GM21423 (cell line): ENCODE results near the gene NADSYN1.
A peak's percentile ranks its signal among the peaks of the same experiment; 100 is the strongest.

Experiments used
- ATAC-seq: cut with Tn5 transposase; IDR thresholded peaks from one replicate; pipeline ENCODE4 v1.9.1; 2021; ENCODE audit warnings: mild to moderate bottlenecking, moderate library complexity; ENCODE audit not compliant: unreplicated experiment

Gene NADSYN1

GRCh38 chr11:71432761-71433647, 20.0 kb upstream of the NADSYN1 start:
- ATAC-seq = no peak

- ATAC-seq = no peak
These were observed 19.2 kb upstream of the NADSYN1 start for GRCh38 chr11:71433648-71434450.

DNA sequence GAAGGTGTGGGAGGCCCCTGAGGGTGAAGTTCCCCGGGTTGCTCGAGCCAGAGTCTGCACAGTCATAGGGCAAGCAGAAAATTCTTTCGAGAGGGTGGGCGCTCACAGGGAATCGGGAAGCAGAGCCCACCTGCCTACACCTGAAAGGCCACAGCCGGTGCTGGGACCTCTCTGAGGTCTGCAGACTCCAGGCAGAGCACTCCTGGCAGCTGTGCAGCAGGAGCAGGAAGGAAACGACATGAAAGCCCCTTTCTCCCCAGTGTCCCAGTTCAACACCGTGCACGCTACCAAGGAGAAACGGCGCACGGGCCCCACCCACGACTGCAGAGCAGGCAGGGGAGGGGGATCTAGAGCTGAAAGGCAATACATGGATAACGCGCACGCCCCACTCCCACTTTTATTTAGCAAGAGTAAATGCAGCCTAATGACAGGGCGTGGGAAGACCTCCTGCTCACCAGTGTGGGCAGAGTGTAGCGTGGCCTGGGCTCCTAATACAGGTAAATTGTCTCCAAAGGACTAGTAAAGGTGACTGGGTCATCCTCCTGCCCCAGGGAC, 18.4 kb upstream of the NADSYN1 start:
- ATAC-seq = no peak

DNA sequence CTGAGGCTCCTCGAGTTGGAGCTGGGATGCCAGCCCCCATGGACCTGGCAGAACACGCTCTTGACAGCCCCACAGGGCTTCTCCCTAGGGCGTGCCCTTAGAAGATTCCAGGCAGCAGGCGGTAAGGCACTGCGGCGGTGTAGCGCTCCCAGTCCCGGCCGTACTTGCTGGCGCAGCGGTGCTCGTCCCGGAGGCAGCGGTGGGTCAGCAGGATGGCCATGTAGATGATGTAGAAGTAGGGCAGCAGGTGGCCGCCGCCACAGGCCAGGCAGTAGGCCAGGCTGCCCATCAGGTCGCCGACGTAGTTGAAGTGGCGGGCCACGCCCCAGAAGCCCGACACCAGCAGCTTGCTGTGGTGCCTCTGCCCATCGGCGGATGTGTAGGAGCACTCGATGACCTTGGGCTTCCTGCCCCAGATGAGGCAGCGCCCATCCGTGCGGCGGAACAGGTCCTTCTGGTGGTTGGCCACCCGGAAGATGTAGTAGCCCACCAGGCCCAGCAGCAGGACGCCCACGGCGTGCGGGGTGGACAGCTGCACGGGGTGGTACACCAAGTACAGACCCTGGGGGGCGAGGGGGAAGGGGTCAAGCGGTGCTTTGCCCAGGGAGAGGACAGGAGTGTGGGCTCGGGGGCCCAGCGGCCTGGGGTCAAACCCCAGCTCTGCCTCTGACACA, 17.6 kb upstream of the NADSYN1 start:
- no peak for ATAC-seq

GRCh38 chr11:71436861-71437260, 16.1 kb upstream of the NADSYN1 start:
- ATAC-seq = no peak

DNA sequence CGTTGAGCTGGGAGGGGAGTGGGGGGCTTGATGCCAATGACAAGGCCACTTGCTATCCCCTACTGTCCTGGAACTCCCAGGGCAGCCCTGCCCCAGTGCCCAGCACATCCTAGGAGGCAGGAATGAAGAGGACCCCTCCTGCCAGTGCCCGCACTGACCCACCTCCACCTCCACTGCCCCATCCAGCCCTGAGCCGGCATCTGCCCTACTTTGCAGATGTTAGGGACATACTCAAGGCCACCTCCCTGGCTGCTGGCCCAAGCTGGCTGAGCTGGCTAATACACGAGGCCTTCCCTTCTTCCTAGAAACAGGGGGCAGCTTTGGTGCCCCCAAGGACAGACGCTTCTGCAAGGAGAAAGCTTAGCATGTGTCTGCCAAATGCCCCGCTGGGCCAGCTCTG, 15.6 kb upstream of the NADSYN1 start:
- ATAC-seq = no peak

DNA sequence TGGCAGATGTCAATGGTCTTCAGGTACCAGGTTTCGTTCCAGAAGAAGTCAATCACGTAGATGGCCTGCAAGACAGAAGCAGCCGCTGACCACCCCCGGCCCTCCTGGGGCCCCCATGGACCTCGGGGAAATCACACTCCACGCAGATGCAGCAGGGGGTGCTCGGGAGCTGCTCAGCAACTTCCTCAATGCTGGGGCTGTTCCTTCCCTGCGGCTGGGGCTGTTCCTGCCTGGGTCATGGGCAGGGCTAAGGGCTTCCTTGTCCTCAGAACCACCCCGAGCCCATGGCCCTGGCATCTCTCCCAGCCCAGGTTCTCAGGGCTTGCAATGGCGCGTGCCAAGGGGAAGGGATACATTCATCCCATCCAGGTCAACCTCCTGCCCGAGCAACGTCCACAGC, 15.1 kb upstream of the NADSYN1 start:
- no peak for ATAC-seq

DNA sequence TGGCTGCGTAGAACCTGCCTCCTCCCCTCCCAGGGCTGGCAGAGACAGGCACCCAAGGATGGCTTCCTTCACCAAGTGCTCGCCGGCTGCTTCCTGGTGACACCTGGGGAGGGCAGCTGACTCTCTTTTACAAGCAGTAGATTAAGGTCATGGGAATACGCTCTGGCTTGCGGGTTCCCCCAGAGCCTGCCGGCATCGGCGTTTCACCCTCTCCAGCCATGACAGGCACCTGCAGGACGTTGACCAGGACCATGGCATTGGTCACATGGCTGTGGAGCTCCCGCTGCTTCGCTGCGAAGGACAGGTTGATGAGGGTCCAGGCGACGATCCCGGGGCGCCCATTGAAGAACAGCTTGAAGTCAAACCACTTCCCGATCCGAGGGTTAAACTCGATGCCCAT, 14.4 kb upstream of the NADSYN1 start:
- ATAC-seq = no peak

DNA sequence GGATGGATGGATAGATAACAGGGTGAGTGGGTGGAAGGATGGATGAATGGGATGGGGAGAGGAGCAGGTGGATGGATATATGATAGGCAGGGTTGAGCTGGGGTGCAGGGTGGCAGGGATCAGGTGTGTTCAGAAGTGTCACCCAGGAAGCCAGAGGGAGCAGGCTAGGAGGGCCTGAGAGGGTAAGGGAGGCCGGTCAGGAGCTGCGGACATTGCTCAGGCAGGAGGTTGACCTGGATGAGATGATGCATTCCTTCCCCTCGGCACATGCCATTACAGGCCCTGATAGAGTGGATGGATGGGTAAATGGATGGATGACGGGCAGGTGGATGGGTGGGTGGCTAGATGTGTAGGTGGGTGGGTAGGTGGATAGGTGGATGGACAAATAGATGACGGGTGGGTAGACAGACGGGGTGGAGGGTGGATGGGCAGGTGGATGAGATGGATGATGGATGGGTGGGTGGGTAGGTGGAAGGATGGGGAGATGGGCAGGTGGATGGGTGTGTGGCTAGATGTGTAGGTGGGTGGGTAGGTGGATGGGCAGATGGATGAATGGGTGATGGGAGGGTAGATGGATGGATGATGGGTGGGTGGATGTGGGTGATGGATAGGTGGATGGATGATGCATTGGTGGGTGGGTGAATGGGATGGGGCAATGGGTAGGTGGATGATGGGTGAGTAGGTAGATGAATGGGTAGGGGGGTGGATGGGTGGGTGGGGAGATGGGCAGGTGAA, 12.8 kb upstream of the NADSYN1 start:
- no peak for ATAC-seq

DNA sequence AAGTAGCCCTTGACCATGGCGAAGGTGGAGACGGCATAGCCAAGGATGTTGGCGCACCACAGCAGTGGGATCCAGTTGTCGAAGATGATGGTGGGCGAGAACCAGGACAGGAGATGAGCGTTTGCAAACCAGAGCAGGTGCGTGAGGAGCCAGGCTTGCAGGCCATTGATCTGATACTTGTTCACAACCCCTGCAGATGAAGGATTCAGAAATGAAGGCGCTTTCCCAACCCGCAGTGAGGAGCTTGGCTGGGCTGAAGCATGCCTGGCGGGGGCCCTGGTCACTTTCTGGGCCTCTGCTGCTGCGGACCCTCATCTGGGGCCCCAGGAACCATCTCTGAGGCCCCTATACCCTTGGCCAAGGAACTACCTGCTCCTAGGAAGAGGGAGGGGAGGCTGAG, 11.8 kb upstream of the NADSYN1 start:
- no peak for ATAC-seq

GRCh38 chr11:71442123-71442522, 10.9 kb upstream of the NADSYN1 start:
- no peak for ATAC-seq

DNA sequence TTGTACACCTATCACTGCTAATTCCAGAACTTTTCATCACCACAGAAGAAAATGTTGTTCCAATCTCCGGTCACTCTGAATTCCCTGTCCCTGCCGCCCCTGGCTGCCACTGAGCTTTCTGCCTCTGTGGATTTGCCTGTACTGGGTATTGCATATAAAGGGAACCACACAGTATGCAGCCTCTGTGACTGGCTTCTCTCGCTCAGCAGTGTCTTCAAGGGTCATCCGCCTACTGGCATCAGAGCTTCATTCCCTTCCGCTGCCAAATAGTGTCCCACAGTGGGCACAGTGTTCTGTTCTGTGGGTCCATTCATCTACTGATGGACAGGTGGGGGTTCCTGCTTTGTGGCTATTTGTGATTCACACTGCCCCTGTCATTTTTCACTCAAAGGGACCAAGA, 10.1 kb upstream of the NADSYN1 start:
- no peak for ATAC-seq

- no peak for ATAC-seq
These were observed 9.1 kb upstream of the NADSYN1 start for GRCh38 chr11:71443736-71444445.

DNA sequence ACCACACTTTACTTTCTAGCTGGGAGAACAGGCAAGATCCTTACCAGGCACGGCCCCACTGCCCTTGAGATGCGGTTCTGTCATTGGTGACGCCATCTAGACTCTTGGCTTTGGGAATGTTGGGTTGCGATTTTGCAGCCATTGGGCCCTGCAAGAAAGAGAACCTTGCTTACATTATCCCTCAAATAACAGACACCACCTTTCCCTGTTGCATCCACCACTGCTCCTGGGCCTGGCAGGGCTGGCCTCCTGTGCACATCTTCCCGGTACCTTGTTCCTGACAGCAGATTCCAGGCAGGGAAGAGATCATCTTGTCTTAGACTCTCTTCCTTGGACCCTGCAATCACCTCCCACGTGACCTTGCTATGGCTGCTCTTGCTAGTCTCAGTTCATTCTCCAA, 8.2 kb upstream of the NADSYN1 start:
- ATAC-seq = no peak

GRCh38 chr11:71446150-71446549, 6.9 kb upstream of the NADSYN1 start:
- ATAC-seq = no peak

- ATAC-seq = no peak
These were observed 5.9 kb upstream of the NADSYN1 start for GRCh38 chr11:71446942-71447688.

DNA sequence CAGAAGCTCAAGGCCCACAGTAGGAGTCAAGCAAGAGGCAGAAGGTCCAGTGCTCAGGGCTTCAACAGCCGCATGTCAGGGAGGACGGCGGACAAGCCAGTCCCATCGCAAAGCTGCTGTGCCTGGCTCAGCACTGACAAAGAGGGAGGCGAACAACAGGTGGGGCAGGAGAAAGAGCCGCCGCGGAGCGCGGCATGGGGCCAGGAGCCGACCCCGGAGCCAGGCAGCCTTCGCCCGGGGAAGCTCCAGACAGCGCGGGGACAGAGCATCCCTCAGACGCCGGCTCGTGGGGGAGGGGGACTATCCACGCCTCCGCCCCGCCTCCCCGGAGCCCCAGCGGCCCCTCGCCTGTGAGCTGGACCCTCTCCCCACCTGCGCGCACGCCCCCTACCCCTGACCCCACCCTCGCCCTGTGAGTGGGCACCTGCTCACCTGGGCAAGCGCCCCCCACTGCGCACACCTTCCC, 5.2 kb upstream of the NADSYN1 start:
- no peak for ATAC-seq

DNA sequence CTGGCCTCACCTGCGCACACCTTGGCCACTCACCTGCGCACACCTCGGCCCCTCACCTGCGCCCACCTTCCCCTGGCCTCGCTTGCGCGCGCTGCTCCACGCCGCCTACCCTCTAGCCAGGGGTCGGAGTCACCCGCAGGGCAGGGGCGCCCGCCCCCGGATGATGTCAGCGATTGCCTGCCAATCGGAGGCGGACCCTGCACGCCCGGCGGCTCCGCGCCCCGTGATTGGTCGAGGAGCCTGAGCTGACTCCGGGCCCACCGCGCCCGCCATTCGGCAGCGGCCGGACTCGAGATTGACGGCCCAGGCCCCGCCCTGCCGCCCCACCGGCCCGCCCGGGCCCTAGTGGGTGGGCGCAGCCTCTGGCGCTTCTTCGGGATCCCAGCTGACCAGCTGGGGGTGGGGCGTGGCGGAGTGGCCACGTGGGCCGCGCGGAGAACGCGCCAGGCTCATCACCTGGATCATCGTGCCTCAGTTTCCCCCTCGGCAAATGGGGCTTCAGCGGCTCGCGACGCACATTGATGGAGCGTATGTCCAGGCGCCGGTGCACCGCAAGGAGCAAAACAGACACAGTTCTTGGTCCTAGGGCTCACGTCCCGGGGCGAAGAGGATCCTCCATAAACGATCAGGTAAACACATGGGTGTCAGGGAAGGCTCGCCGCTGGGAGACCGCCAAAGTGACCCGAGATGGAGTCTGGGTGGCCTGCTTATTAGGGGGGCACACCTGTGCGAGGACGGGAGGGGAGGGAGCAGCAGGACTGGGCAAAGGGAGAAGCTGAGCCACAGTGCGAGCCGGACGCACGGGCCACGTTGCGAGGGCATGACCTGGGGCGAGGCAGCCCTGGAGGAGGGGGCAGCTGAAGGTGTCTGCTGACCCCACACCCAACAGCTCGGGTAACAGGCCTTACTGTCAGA, 4.5 kb upstream of the NADSYN1 start, which contains the start of gene DHCR7:
Gene DHCR7, minus strand, starts transcription at position 137 of the 915 bp plus-strand sequence. CDS start 3,441 bp downstream, outside the sequence.
- peak; percentile 77 for ATAC-seq
